Karpas-422 (cell line): Measurements from ENCODE around the gene EIF4E2. TPM values are rescaled to one million over a fixed set of nuclear protein-coding genes. Genes with fewer than 3 reads are reported as not detected.

Source experiments
- DNase-seq: peaks from one replicate; pipeline ENCODE4 v3.0.0-alpha.2; 2015
- H2AFZ ChIP-seq: fragments of 200-600 bp; sonication (generic); 2 replicates; pipeline ENCODE4 v1.6.1; 2014; ENCODE audit warnings: antibody characterized with exemption, low read length, mixed read lengths
- H3K27ac ChIP-seq: fragments of 200-600 bp; sonication (generic); 2 replicates; pipeline ENCODE4 v1.5.1; 2014; ENCODE audit warnings: mild to moderate bottlenecking, low read length, moderate library complexity
- H3K27me3 ChIP-seq: fragments of 200-600 bp; sonication (generic); 2 replicates; pipeline ENCODE4 v1.6.1; 2014; ENCODE audit warnings: low read length, mixed read lengths
- H3K36me3 ChIP-seq: fragments of 200-600 bp; sonication (generic); 2 replicates; pipeline ENCODE4 v1.6.1; 2014; ENCODE audit warnings: low read length, mixed read lengths; ENCODE audit not compliant: insufficient read depth
- H3K4me1 ChIP-seq: fragments of 200-600 bp; sonication (generic); 2 replicates; pipeline ENCODE4 v1.6.1; 2014; ENCODE audit warnings: mild to moderate bottlenecking, low read length, mixed read lengths
- H3K4me2 ChIP-seq: fragments of 200-600 bp; sonication (generic); 2 replicates; pipeline ENCODE4 v1.6.1; 2014; ENCODE audit warnings: low read length, low read depth, mild to moderate bottlenecking; ENCODE audit not compliant: poor library complexity, severe bottlenecking
- H3K4me3 ChIP-seq: fragments of 200-600 bp; sonication (generic); 2 replicates; pipeline ENCODE4 v1.5.1; 2014; ENCODE audit warnings: mild to moderate bottlenecking, antibody characterized with exemption, low read length, mixed read lengths
- H3K79me2 ChIP-seq: fragments of 200-600 bp; sonication (generic); 2 replicates; pipeline ENCODE4 v1.6.1; 2014; ENCODE audit warnings: mild to moderate bottlenecking, low read length, mixed read lengths
- H3K9ac ChIP-seq: fragments of 200-600 bp; sonication (generic); 2 replicates; pipeline ENCODE4 v1.6.0; 2014; ENCODE audit warnings: low read length
- H3K9me2 ChIP-seq: fragments of 200-600 bp; sonication (generic), shearing (Covaris generic); replicated peaks from 2 replicates; pipeline ENCODE4 v1.6.0; 2014; ENCODE audit warnings: mild to moderate bottlenecking, low read length, moderate library complexity; ENCODE audit not compliant: insufficient read depth
- H3K9me3 ChIP-seq: fragments of 300-700, 200-600 bp; sonication (generic); 2 replicates; pipeline ENCODE4 v1.6.1; 2014; ENCODE audit warnings: low read length, mixed read lengths
- H4K20me1 ChIP-seq: fragments of 200-600 bp; sonication (generic); 2 replicates; pipeline ENCODE4 v1.6.1; 2014; ENCODE audit warnings: mild to moderate bottlenecking, antibody characterized with exemption, low read length, low read depth; ENCODE audit not compliant: insufficient read depth
- total RNA-seq: library from RNA; depleted of rRNA; stranded (reverse); fragments of >200 nt; shearing (Covaris generic); gene quantifications from 2 replicates; pipeline ENCODE4 v1.2.3, GENCODE V29; 2014; ENCODE audit warnings: low replicate concordance

The EIF4E2 gene
- total RNA-seq, 1 experiment from 2014 or later, result 53.0 TPM

- no peak within 1 kb of the TSS for H3K27ac ChIP-seq
- no peaks in the 10 kb centered on the region for H3K27me3 ChIP-seq
- H3K9me3 ChIP-seq, result no peaks in the 10 kb centered on the region
- no peak within 1 kb of the TSS for H3K4me3 ChIP-seq
- H3K9me2 ChIP-seq, result no peaks in the 10 kb centered on the region
- no peaks in the 10 kb centered on the region for H4K20me1 ChIP-seq
- no peaks in the 10 kb centered on the region for H3K79me2 ChIP-seq
- H3K4me2 ChIP-seq, result no peak within 1 kb of the TSS
- H3K4me1 ChIP-seq, result peaks cover 5% of the 10 kb centered on the region; the same call in 1 of the 2 replicates
- DNase-seq, result no peak
- no peaks in the 10 kb centered on the region for H3K36me3 ChIP-seq
- H3K9ac ChIP-seq, result no peak within 1 kb of the TSS
- H2AFZ ChIP-seq, result no peak within 1 kb of the TSS
Measured at GRCh38 chr2:232519581-232520438, 30.7 kb upstream of the EIF4E2 start, which contains the start of gene PRSS56. Gene PRSS56 (plus strand): TSS chr2:232520388. CDS start chr2:232520599, 211 bp downstream.

DNA sequence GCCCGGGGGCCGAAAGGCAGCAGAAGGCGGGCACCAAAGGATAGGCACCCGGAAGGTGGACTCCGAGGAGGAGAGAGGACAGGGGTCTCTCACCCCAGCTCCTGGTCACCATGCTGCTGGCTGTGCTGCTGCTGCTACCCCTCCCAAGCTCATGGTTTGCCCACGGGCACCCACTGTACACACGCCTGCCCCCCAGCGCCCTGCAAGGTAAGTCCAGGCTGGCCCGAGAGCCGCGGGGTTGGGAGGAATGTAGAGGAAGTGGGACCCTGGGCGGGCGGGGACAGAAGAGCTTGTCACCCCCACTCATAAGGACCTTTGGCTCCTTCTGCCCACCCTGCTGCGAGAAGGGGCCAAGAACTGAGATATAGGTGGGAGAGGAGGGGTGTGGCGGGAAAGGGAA lies 30.0 kb upstream of the EIF4E2 start:
- H3K36me3 ChIP-seq, result no peaks in the 10 kb centered on the region
- no peak overlapping the region for H3K4me2 ChIP-seq
- no peaks in the 10 kb centered on the region for H4K20me1 ChIP-seq
- peaks cover 5% of the 10 kb centered on the region; the same call in 1 of the 2 replicates for H3K4me1 ChIP-seq
- H3K4me3 ChIP-seq, result no peak overlapping the region
- H3K9ac ChIP-seq, result no peak overlapping the region
- no peaks in the 10 kb centered on the region for H3K9me2 ChIP-seq
- no peaks in the 10 kb centered on the region for H3K79me2 ChIP-seq
- H3K9me3 ChIP-seq, result no peaks in the 10 kb centered on the region
- DNase-seq, result no peak
- H3K27me3 ChIP-seq, result no peaks in the 10 kb centered on the region
- H2AFZ ChIP-seq, result no peak overlapping the region
- no peak overlapping the region for H3K27ac ChIP-seq

DNA sequence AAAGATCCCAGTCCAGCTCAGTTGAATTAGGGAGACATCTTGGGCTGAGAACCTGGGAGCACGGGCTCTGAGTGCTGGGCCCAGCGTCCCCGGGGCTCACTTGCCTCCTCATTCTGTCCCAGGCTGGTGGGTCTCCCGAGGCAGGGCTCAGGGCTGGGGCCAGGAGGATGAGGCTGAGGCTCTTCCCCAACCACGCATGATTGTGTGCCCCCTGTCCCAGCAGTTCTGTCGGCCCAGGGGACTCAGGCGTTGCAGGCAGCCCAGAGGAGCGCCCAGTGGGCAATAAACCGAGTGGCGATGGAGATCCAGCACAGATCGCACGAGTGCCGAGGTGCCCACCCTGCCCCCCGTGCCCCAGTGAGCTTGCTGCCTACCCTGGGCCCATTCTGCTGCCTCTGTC lies 29.4 kb upstream of the EIF4E2 start:
- Histone ChIP-seq H3K27me3 (no peaks in the 10 kb centered on the region), H2AFZ (no peak overlapping the region)

GRCh38 chr2:232521959-232522622 lies 28.4 kb upstream of the EIF4E2 start:
- Histone ChIP-seq H3K9ac (no peak overlapping the region), H2AFZ (no peak overlapping the region), H3K4me3 (no peak overlapping the region), H3K27ac (no peak overlapping the region), H3K79me2 (no peaks in the 10 kb centered on the region), H3K27me3 (no peaks in the 10 kb centered on the region), H3K9me2 (no peaks in the 10 kb centered on the region), H3K36me3 (no peaks in the 10 kb centered on the region), H3K9me3 (no peaks in the 10 kb centered on the region), H3K4me1 (peaks cover 5% of the 10 kb centered on the region; the same call in 1 of the 2 replicates), H3K4me2 (no peak overlapping the region), H4K20me1 (no peaks in the 10 kb centered on the region)
- DNase-seq, result peak; percentile 75

More for the DNA sequence above, 29.4 kb upstream of the EIF4E2 start:
- Histone ChIP-seq H3K27ac (no peak overlapping the region), H4K20me1 (no peaks in the 10 kb centered on the region), H3K4me1 (peaks cover 5% of the 10 kb centered on the region; the same call in 1 of the 2 replicates), H3K36me3 (no peaks in the 10 kb centered on the region), H3K79me2 (no peaks in the 10 kb centered on the region), H3K4me3 (no peak overlapping the region), H3K9me2 (no peaks in the 10 kb centered on the region), H3K9ac (no peak overlapping the region), H3K4me2 (no peak overlapping the region), H3K9me3 (no peaks in the 10 kb centered on the region)
- DNase-seq, result no peak

DNA sequence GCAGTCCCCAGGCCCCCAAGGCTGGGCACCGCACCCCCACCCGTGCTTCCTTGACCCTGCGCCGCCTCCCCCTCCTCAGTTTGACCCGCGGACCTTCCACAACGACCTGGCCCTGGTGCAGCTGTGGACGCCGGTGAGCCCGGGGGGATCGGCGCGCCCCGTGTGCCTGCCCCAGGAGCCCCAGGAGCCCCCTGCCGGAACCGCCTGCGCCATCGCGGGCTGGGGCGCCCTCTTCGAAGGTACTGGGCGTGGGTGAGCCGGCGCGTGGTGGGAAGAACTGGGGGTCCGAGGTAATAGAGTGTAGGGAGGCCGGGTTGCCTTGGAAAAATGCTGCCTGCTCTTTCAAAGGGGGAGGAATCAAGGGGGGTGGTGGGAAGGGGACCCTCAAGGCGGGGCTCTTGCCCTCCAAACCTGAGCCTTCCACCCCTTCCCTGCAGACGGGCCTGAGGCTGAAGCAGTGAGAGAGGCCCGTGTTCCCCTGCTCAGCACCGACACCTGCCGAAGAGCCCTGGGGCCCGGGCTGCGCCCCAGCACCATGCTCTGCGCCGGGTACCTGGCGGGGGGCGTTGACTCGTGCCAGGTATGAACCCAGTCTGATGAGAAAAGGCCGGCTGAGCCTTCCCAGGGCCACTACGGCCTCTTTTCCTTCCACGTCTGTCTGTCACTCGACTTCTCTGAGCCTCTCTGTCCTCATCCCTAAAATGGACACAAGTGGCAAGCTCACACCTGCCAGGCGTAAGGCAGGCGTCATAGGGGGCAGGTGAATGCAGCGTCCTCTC lies 27.7 kb upstream of the EIF4E2 start:
- H2AFZ ChIP-seq, result no peak overlapping the region
- peaks cover 5% of the 10 kb centered on the region; the same call in 1 of the 2 replicates for H3K4me1 ChIP-seq
- H3K79me2 ChIP-seq, result no peaks in the 10 kb centered on the region
- H3K27ac ChIP-seq, result no peak overlapping the region
- H3K36me3 ChIP-seq, result no peaks in the 10 kb centered on the region
- no peaks in the 10 kb centered on the region for H3K9me3 ChIP-seq
- no peak for DNase-seq
- H3K4me3 ChIP-seq, result no peak overlapping the region
- no peak overlapping the region for H3K9ac ChIP-seq
- H3K27me3 ChIP-seq, result no peaks in the 10 kb centered on the region
- H3K4me2 ChIP-seq, result no peak overlapping the region
- no peaks in the 10 kb centered on the region for H3K9me2 ChIP-seq
- H4K20me1 ChIP-seq, result no peaks in the 10 kb centered on the region

DNA sequence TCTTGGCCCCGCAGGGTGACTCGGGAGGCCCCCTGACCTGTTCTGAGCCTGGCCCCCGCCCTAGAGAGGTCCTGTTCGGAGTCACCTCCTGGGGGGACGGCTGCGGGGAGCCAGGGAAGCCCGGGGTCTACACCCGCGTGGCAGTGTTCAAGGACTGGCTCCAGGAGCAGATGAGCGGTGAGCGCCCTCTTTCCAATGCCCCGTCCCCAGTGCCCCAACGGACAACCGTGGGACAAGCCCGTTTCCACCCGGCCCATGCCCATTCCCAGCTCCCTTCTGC lies 27.1 kb upstream of the EIF4E2 start:
- Histone ChIP-seq H3K4me1 (peaks cover 5% of the 10 kb centered on the region; the same call in 1 of the 2 replicates), H2AFZ (no peak overlapping the region), H3K9me2 (no peaks in the 10 kb centered on the region), H4K20me1 (no peaks in the 10 kb centered on the region), H3K27me3 (no peaks in the 10 kb centered on the region), H3K4me2 (peak overlapping the region; percentile 34), H3K27ac (no peak overlapping the region), H3K79me2 (no peaks in the 10 kb centered on the region), H3K36me3 (no peaks in the 10 kb centered on the region), H3K4me3 (no peak overlapping the region), H3K9ac (no peak overlapping the region), H3K9me3 (no peaks in the 10 kb centered on the region)
- no peak for DNase-seq

DNA sequence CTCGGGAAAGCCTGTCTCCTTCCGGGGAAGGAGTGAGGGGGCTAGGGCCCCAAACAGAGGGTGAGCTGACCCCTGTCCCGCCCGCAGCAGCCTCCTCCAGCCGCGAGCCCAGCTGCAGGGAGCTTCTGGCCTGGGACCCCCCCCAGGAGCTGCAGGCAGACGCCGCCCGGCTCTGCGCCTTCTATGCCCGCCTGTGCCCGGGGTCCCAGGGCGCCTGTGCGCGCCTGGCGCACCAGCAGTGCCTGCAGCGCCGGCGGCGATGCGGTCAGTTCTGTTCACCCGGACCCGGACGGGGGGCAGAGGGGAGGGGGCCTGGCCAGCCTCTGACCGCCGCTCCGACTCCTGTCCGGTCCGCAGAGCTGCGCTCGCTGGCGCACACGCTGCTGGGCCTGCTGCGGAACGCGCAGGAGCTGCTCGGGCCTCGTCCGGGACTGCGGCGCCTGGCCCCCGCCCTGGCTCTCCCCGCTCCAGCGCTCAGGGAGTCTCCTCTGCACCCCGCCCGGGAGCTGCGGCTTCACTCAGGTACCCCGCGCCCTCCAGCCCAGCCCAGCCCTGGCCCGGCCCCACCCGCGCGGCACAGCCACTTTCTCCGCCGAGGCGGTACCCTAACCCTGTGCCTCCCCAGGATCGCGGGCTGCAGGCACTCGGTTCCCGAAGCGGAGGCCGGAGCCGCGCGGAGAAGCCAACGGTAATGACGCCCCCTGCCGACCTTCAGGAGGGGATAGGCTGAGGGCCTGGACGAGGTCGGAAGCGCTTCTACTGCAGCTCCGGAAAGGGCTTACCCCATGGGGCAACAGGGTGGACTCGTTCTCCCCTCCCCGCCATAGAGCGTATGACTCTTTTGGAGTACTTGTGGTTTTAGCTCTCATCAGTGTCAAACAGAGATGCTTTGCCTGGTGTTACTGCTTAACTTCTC lies 26.5 kb upstream of the EIF4E2 start:
- Histone ChIP-seq H3K27me3 (no peaks in the 10 kb centered on the region), H3K27ac (no peak overlapping the region), H4K20me1 (no peaks in the 10 kb centered on the region), H3K4me3 (peak overlapping the region; percentile 48; the same call in 1 of the 2 replicates), H3K9me3 (no peaks in the 10 kb centered on the region), H3K9me2 (no peaks in the 10 kb centered on the region), H3K4me1 (peaks cover 5% of the 10 kb centered on the region), H2AFZ (no peak overlapping the region), H3K36me3 (no peaks in the 10 kb centered on the region), H3K4me2 (peak overlapping the region; percentile 34), H3K79me2 (no peaks in the 10 kb centered on the region), H3K9ac (peak overlapping the region; percentile 47; the same call in 1 of the 2 replicates)
- DNase-seq, result peak; percentile 83
